NCI-H2107 (cell line): Measurements from ENCODE around the gene ATP5MC2.
"Not testable (repeated sequence)": the region's sequence is repeated elsewhere in the genome, so short reads cannot be mapped to it uniquely, and the experiment has no call there.

Source experiments
- DNase-seq: peaks from one replicate; lab custom pipeline; 2025; lab: John Stamatoyannopoulos, UW

The ATP5MC2 gene

GRCh38 chr12:53694756-53695151 is 18.9 kb upstream of the ATP5MC2 start:
- DNase-seq, result no peak

DNA sequence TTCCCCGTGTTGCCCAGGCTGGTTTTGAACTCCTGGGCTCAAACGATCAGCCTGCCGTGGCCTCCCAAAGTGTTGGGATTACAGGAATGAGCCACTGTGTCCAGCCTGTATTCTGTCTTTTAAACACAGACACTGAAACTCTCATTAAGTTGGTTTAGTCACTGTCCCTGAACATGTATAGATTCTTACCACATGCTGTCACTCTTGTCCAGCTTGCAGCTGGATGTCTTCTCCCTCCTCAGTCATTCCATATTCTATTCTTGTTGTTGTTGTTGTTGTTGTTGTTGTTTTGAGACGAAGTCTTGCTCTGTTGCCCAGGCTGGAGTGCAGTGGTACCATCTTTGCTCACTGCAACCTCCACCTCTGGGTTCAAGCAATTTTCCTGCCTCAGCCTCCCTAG is 12.3 kb upstream of the ATP5MC2 start:
- DNase-seq, result no peak

- no peak for DNase-seq
These were observed 10.6 kb upstream of the ATP5MC2 start for GRCh38 chr12:53686436-53686835.

DNA sequence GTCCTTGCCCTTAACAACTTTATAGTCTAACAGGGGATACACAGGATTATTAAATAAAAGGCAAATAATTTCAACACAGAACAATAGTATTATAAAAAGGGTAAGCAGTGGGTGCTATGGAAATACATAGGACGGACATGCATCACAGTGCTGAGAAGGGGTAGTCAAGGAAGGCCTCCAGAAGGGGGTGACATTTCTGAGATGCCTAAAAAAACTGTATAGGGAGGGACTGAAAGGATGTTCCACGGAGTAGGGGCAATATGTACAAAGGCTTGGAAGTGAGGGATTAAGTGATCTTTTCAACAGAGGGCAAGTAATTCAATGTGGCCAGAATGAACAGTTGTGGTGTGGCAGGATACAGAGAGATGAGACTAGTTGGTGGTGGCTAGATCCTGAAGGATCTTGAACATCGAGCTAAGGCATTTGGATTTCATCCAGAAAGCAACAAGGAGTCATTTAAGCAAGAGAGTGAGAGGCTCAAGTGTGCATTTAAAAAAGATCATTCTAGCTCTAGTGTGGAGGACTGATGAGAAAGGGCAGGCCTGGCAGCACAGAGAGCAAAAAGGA is 8.9 kb upstream of the ATP5MC2 start:
- DNase-seq, result no peak

- no peak for DNase-seq
These were observed 8.1 kb upstream of the ATP5MC2 start for GRCh38 chr12:53683983-53684382.

DNA sequence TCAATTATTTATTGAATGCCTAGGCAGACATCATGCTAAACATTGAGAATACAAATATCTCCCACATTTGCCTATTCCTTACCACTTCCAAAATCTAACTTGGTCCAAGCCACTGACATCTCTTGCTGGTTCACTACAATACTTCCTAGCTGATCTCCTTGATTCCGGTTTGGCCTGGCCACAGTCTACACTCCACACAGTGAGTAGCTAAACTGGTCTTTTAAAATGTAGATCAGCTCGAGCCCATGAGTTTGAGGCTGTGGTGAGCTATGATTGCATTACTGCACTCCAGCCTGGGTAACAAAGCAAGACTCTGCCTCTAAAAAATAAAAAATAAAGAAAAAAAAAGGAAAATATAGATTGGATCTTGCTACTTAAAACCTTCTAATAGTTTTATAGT is 7.6 kb upstream of the ATP5MC2 start:
- no peak for DNase-seq

DNA sequence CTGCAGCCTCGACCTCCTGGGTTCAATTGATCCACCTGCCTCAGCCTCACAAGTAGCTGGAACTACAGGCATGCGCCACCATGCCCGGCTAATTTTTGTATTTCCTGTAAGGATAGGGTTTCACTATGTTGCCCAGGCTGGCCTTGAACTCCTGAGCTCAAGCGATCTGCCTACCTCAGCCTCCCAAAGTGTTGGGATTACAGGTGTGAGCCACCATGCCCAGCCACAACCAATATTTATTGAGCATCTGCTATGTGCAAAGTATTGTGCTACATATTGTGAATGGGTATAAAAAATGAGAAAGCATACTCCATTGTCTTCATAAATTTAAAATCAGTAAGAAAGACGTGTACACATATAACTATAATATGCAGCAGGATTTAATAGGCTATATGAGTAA is 4.2 kb upstream of the ATP5MC2 start:
- not testable (repeated sequence) for DNase-seq

GRCh38 chr12:53677800-53678148 is 1.9 kb upstream of the ATP5MC2 start:
- DNase-seq, result no peak

DNA sequence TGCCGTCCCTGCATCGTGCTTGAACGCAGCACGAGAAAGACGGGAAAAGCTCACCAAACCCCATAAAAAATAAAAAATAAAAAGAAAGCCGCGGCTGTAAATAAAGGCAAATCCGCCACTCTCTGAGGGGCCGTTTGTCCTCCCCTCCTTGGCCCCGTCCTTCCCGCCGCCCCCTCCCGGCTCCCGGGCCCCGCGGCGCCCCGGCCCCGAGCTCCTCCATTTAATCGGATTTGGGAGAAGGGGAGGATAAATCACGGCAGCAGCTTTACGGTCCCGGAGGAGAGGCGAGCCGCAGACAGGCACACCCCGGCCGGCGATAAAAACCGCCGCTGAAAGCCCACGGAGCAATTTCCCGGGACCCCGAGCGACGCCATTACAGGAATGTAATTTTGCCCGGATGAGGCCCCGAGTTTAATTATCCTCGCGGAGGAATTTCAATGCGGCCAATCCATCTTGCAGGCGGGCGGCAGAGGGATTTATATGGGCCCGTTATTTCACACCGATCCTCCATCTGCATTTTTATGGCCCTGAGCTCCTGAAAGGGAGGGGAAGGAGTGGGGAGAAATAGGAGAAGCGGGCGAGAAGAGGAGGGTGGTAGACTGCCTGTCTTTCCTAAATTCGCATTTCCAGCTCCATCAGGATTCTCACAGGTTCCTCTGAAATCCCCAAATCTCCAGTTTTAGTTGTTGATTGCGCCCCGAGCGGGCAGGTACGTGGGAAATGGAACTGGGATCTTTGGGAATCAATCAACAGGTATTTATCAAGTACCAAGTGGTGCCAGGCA is 1.3 kb upstream of the ATP5MC2 start:
- no peak for DNase-seq

DNA sequence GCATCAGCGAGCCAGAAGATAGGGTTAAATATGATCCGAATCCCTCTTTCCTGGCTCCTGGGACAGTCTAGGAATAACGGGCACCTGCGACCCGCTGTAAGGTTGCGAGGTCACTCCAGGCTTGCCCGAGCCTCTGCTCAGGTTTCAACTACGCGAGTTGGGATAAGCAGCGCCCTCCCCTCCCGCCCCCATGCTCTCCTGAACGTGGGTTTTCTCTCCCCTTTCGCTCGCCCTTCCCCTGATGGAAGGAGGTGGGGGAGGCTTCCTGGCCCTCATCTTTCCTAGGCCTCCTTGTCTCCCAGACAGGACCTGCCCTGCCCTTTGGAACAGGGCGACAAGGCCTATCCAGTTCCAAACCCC is 753 bp upstream of the ATP5MC2 start:
- peak; percentile 54 for DNase-seq

- DNase-seq, result no peak
These were observed 744 bp downstream of the ATP5MC2 start for GRCh38 chr12:53674977-53675700.

DNA sequence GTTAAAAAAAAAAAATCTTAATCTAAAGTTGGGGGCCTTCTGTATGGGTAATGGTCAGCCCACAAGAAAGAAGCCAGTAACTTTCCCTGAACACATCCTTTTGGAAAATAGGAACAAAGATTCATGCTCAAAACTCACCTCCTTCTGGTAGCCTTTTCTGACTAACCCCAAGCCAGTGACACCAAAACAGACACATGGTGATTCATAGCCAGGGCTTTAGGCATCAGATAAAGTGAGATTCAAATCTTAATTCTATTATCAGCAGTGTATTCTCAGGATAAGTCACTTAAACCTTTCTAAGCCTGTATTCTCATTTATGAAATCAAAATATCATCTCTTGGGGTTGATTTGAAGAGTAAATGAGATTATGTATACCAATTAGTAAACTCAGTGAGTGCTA is 4.9 kb downstream of the ATP5MC2 start:
- no peak for DNase-seq

- DNase-seq, result no peak
These were observed 5.6 kb downstream of the ATP5MC2 start for GRCh38 chr12:53670308-53670707.

- DNase-seq, result no peak
These were observed 8.8 kb downstream of the ATP5MC2 start for GRCh38 chr12:53667080-53667479.

GRCh38 chr12:53664936-53665335 is 10.9 kb downstream of the ATP5MC2 start:
- no peak for DNase-seq

GRCh38 chr12:53664191-53664590 is 11.7 kb downstream of the ATP5MC2 start:
- DNase-seq, result no peak

DNA sequence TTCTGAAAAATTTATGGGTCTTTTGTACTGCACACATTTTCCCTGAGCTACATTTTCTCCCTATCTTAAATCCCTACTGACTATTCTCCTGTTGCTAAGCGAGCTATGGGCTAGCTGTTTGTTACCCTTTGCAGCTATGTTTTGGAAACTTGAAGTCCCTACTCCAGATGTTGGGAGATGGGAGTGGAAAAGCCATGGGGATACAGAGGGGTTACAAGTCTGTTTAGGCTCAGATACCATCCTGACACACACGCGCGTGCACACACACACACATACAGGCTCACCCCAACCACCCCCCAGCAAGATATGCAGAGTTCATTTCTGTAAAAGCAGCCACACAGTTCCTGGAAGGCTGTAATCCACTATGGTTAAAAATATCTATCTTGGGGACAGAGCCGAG is 15.8 kb downstream of the ATP5MC2 start:
- no peak for DNase-seq

GRCh38 chr12:53659571-53659981 is 16.3 kb downstream of the ATP5MC2 start:
- DNase-seq, result no peak

DNA sequence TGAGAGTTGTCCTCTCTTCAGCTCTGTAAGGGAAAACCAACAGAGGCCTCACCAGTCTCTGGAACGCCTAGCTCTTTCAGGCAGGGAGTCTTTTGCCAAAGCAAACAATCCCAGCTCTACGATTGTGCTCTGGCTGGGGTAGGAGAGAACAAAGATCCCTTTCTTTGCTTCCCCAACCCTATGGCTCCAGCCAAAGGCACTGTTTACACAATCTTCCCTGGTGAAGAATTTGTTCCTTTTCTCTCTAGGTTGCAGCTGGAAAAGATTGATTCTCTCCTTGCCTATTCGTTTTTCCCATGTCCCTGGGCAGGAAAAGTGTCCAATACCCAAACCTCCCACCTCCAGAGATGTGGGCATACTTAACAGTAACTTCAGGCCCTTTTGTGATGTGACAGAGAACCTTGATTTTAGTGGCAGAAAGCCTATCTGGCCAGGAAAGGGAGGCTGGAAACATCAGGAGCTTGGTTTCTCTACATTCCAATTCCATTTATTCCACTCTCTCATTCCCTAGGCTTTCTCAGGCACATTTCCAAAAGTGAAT is 16.8 kb downstream of the ATP5MC2 start:
- peak; percentile 27 for DNase-seq

DNA sequence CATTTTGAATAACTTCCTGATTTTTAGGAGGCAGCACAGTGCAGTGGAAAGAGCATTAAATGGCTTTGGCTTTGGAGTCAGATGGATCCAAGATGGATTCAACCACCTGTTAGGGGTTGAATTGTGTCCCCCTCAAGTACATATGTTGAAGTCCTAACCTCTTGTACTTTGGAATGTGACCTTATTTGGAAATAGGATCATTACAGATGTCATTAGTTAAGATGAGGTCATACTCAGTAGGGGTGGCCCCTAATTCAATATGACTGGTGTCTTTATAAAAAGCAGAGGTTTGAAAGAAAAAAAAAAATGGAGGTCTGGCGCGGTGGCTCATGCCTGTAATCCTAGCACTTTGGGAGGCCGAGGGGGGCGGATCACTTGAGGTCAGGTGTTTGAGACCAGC is 18.8 kb downstream of the ATP5MC2 start:
- DNase-seq, result no peak

DNA sequence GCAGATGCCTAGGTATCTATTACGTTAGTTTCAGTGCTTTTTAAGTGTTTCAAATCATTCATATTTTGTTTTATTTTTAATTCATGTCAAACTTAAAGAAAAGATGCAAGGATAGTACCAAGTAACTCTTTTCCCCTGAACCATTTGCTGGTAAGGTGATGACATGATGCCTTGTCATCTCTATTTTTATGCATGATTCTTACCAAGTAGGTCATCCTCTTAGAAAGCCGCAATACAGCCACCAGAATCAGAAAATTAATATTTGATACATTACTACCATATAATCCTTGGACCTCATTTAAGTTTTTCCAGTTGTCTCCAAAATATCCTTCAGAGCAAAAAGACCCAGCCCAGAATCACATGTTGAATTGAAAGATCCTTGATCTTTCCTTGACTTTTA is 22.3 kb downstream of the ATP5MC2 start:
- no peak for DNase-seq

GRCh38 chr12:53652366-53652765 is 23.5 kb downstream of the ATP5MC2 start:
- DNase-seq, result no peak

DNA sequence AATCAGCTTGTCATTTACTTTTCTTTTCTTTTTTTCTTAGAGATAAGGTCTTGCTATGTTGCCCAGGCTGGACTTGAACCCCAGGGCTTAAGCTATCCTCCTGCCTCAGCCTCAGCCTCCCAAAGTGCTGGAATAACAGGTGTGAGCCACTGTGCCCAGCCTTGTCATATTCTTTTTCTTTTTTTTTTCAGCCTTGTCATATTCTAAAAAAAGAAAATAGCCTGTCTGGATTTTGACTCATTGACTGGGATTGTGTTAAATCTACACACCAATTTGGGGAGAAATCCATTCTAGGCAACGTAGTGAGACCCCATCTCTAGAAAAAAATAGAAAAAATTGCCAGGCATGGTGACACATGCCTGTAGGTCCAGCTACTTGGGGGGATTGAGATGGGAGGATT is 24.1 kb downstream of the ATP5MC2 start:
- DNase-seq, result no peak
